Heart left ventricle (tissue), 16 donors: ENCODE data around the gene DAPK3. TPM values are rescaled to one million over a fixed set of nuclear protein-coding genes. Genes with fewer than 3 reads are reported as not detected.

Experiments
- ATAC-seq, 4 donors: fragments of 200-7000 bp; cut with Tn5 transposase; one replicate each; pipeline ENCODE4 v1.9.1; 2020 to 2022; ENCODE audit warnings: moderate library complexity in 4 of 4, mild to moderate bottlenecking in 3 of 4, moderate number of reproducible peaks in 1 of 4
- DNase-seq, 5 donors: peaks; one replicate each; pipeline ENCODE4 v3.0.0-alpha.2; 2020
- H3K27ac ChIP-seq, 12 donors: fragments of 200-600 bp; sonication (generic) in 4 of 12; one replicate each; pipeline versions ENCODE4 v1.5.0 to v1.8.0; 2016 to 2022; ENCODE audit warnings: mild to moderate bottlenecking in 2 of 12
- H3K27me3 ChIP-seq, 9 donors: fragments of 200-600 bp; sonication (generic) in 2 of 9; one replicate each; pipeline versions ENCODE4 v1.5.1 to v1.8.0; 2016 to 2022; ENCODE audit warnings: mild to moderate bottlenecking in 3 of 9
- H3K36me3 ChIP-seq, 9 donors: fragments of 200-600 bp; sonication (generic) in 2 of 9; one replicate each; pipeline versions ENCODE4 v1.5.0 to v1.8.0; 2018 to 2022; ENCODE audit warnings: mild to moderate bottlenecking in 2 of 9
- H3K4me1 ChIP-seq, 12 donors: fragments of 200-600 bp; sonication (generic) in 4 of 12; one replicate each; pipeline versions ENCODE4 v1.5.0 to v1.8.0; 2016 to 2022; ENCODE audit warnings: mild to moderate bottlenecking in 3 of 12
- H3K4me3 ChIP-seq, 12 donors: fragments of 200-600 bp; sonication (generic) in 4 of 12; one replicate each; pipeline versions ENCODE4 v1.5.0 to v1.8.0; 2017 to 2022; ENCODE audit warnings: mild to moderate bottlenecking in 9 of 12, moderate library complexity in 4 of 12
- H3K9me3 ChIP-seq, 12 donors: fragments of 200-600 bp; sonication (generic) in 4 of 12; one replicate each; pipeline versions ENCODE4 v1.5.0 to v1.8.0; 2016 to 2022; ENCODE audit warnings: mild to moderate bottlenecking in 1 of 12
- POLR2A ChIP-seq, 2 donors: fragments of 450-650 bp; IDR thresholded peaks; one replicate each; pipeline ENCODE4 v1.6.1; 2017; ENCODE audit warnings: antibody characterized with exemption in 2 of 2, mild to moderate bottlenecking in 2 of 2, moderate library complexity in 2 of 2
- WGBS, 4 donors: extraction: QIAGEN DNeasy Blood & Tissue Kit in 2 of 4; methylation state at CpG; one replicate each; pipeline versions ENCODE4 v1.1.5 to v1.1.7; 2013 to 2018; 5-methylcytosine and 5-hydroxymethylcytosine counted together
- intact Hi-C, 10 donors: fragments of 100-400 bp; cut with DNase I; formaldehyde crosslinking; loops; one replicate each; pipeline versions ENCODE4 v1.11.1 to v1.14.2; 2022
- polyA plus RNA-seq, 2 donors: library from polyadenylated mRNA; stranded (reverse); fragments of 200-250 nt; gene quantifications; one replicate each; pipeline ENCODE4 v1.2.3, GENCODE V29; 2013
- total RNA-seq, 9 donors: library from RNA; depleted of rRNA in 2 of 9; stranded (reverse); fragments of >200 nt in 2 of 9; fragmentation: NEBNext Ultra II Directional in 3 of 9; extraction: Animal tissue kit (Norgen Biotek cat#: 25700) in 3 of 9; gene quantifications; one replicate each; pipeline versions ENCODE4 v1.1.0 to v1.2.4, GENCODE V29; 2016 to 2023
- TF ChIP-seq, protein P1 (sequence below), 12 donors: fragments of 200-600 bp; sonication (generic) in 4 of 12; IDR thresholded peaks; one replicate each; pipeline versions ENCODE4 v1.5.0 to v1.8.0; 2018 to 2022; ENCODE audit warnings: antibody characterized with exemption in 12 of 12, mild to moderate bottlenecking in 5 of 12
- donor health status: ischemic (EF 13 %, LVEDD 7.1; RV severe dilation, severe dysfunction).
- donor health status: healthy with polysubstance abuse.
- donor health status: DM: no; HTN: yes; CAD: no.
- donor health status: DM: no; HTN: no; CAD: no.
- donor health status: ischemic (EF 25% LVEDD 6.9; RV normal size, moderate dysfunction).
- donor health status: ischemic (EF 25% LVEDD 5.7; RV mildly dilated, moderate dysfunction).
- donor health status: healthy.
- donor health status: DM: yes; HTN: yes; CAD: no.
- donor health status: ischemic (EF 35%, LVEDD 5.7; RV mildly dilated, moderate dysfunction).
- donor health status: nonischemic (EF 11% LVEDD 7.7; RV severe dilation, severe dysfunction).
- donor health status: DM: yes; HTN: yes; CAD: no.
- donor health status: PGD.
- donor health status: ischemic (EF 29% LVEDD 5.4; RV normal size, mild dysfunction).
- donor health status: nonischemic (EF 23%, LVEDD 6.1; RV moderate dilation, normal function).

DAPK3 gene
- total and polyA plus RNA-seq, 11 donors = 70.6 to 252 (median 124) TPM

DNA sequence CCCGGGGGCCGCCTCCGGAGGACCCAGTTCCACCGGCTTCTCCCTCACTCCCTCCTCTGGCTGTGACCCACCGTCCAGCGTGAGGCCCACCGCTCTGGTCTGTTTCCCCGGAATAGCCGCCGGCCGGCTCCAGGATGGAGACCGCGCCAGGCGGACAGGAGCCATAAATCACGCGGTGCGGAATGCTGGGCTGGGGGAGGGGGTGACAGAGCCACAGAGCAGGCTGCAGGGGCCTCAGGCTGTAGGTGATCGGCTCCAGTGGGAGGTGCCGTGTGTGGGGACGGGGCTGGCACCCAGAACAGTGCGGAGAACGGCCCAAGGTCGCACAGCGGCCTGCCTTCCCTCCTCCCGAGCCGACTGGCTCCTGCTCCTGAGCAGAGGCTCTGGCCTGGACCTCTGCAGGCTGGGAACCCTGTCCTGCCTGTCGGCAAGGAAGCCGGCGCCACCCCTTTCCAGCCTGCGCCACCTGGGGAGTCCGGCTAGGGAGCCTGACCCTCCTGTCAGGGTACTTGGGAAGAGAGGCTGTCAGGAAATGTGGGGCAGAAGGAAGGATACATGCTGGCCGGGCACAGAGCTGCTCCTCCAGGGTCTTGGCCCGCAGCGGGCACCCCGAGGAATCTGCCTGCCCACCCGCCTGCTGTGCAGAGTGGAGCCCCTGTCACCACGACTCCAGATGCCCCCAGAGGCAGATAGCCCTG lies 45.0 kb upstream of the DAPK3 start:
- Histone ChIP-seq H3K36me3 (peaks cover 0 to 55% (median 21%) of the 10 kb centered on the region in 9 donors), H3K9me3 (no peaks in the 10 kb centered on the region), H3K4me3 (peak overlapping the region in 10 of 12 donors; percentile 25 to 43 (median 32)), H3K4me1 (peaks cover 0 to 71% (median 27%) of the 10 kb centered on the region in 12 donors), H3K27ac (peak overlapping the region; percentile 51 to 87 (median 80)), H3K27me3 (no peaks in the 10 kb centered on the region)
- ATAC-seq (peak; percentile 6 to 28 (median 10)), DNase-seq (no peak)
- WGBS, 4 donors = 57 to 75% (median 70%) methylated on average over 33 to 37 of the region's 37 CpGs
- TF ChIP-seq, protein P1, sequence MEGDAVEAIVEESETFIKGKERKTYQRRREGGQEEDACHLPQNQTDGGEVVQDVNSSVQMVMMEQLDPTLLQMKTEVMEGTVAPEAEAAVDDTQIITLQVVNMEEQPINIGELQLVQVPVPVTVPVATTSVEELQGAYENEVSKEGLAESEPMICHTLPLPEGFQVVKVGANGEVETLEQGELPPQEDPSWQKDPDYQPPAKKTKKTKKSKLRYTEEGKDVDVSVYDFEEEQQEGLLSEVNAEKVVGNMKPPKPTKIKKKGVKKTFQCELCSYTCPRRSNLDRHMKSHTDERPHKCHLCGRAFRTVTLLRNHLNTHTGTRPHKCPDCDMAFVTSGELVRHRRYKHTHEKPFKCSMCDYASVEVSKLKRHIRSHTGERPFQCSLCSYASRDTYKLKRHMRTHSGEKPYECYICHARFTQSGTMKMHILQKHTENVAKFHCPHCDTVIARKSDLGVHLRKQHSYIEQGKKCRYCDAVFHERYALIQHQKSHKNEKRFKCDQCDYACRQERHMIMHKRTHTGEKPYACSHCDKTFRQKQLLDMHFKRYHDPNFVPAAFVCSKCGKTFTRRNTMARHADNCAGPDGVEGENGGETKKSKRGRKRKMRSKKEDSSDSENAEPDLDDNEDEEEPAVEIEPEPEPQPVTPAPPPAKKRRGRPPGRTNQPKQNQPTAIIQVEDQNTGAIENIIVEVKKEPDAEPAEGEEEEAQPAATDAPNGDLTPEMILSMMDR (IDR thresholded peaks at IDR 0.05) = no peak
- TF ChIP-seq POLR2A (IDR thresholded peaks at IDR 0.05) = no peak
- intact Hi-C loops = loop anchor here in 6 of 10 donors (5.0 to 10.0 kb wide), 5 partner anchors 36 to 109 kb away; partner anchors contain the start of gene MAP2K2 (in 1 of the 6)

DNA sequence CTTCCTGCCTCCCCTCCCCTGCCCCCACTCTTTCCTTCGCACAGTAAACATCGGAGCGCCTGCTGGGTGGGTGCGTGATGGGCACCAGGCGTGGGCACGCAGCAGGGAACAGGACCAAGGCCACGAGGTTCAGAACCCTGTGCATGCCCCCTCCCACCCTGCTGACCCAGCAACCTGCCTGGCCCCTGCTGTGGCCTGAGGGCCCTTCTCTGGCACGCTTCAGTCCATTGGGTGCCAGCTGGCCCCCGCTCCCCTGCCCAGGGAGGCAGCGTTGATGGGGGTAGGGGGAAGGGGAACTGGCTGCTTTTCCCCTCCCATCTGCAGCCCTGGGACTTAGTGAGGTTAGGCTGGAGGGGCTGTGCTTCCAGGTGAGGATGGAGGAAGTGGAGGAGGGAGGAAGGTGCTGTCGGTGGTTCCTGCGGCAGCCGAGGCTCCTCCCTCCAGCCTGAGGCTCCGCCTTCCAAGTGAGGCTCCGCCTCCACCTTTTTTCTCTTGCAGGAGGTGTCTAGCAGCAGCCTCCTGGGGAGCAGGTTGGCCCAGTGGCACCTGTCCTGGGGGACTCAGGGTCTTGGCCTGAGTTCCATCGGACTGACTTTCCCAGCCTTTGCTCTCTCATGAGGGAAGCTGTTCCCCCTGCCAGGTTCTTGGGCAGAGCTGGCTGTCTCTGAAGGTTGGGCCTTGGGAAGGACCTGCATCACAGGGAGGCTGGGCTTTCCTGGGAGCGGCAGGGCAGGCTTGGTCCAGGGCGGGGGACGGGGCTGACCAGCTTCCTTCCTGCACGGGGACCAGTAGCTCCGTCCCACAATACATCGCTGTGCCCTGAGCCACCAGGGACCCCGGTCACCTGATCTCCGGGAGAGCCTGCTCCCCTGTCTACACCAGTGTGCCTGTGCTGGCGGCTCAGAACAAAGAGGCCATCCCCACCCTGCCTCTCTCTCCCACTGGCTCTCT lies 43.9 kb upstream of the DAPK3 start:
- H3K4me3 ChIP-seq = peak overlapping the region in 9 of 12 donors; percentile 25 to 43 (median 33)
- peaks cover 3 to 79% (median 38%) of the 10 kb centered on the region in 12 donors for H3K4me1 ChIP-seq
- intact Hi-C loops = loop anchor here in 6 of 10 donors (5.0 to 10.0 kb wide), 5 partner anchors 37 to 110 kb away; partner anchors contain the start of gene MAP2K2 (in 1 of the 6)
- no peaks in the 10 kb centered on the region for H3K9me3 ChIP-seq
- DNase-seq (peak; percentile 69 to 84 (median 74)), ATAC-seq (peak; percentile 44 to 89 (median 60))
- 65 to 66% (median 65%) methylated on average over 18 to 25 of the region's 25 CpGs for WGBS, 4 donors
- H3K36me3 ChIP-seq = peaks cover 0 to 62% (median 21%) of the 10 kb centered on the region in 9 donors
- H3K27ac ChIP-seq = peak overlapping the region; percentile 51 to 87 (median 80)
- TF ChIP-seq, protein P1 (IDR thresholded peaks at IDR 0.05) = no peak
- TF ChIP-seq POLR2A (IDR thresholded peaks at IDR 0.05) = peak in 1 of 2 donors; percentile 54
- H3K27me3 ChIP-seq = no peaks in the 10 kb centered on the region

DNA sequence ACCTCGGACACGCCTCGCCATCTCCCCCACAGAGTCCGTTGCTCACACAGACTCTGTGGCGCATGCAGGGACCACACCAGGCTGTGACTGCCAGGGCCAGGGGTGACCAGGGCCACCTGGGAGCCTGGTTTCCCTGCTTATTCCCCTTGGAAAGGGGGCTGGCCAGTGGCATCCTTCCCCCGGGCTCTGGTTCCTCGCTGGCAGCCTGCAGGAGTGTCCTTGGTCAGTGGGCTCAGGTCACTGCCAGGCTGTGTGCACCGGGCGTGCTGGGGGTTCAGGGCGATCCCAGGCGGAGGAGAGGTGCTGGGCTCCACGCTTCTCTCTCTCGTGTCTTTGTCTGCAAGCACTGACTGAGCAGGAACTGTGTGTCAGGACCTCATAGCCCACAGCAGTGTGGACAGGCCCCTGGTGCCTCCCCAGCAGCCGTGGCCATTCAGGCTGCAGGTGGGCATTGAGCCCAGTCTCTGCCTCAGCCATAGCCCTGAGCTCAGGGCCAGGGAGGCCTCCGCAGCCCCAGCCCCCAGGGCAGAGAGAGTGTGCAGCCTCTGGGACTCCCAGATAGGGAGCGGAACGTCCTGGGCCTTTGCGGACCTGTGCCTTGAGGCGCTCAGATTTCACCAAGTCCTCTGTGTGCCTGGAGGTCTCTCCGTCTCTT lies 43.1 kb upstream of the DAPK3 start:
- TF ChIP-seq, protein P1 (IDR thresholded peaks at IDR 0.05) = no peak
- TF ChIP-seq POLR2A (IDR thresholded peaks at IDR 0.05) = no peak
- 80 to 90% (median 88%) methylated on average over 11 to 20 of the region's 20 CpGs for WGBS, 4 donors
- peaks cover 0 to 62% (median 21%) of the 10 kb centered on the region in 9 donors for H3K36me3 ChIP-seq
- peaks cover 3 to 79% (median 46%) of the 10 kb centered on the region in 12 donors for H3K4me1 ChIP-seq
- no peak for DNase-seq
- H3K9me3 ChIP-seq = no peaks in the 10 kb centered on the region
- no peaks in the 10 kb centered on the region for H3K27me3 ChIP-seq
- peak overlapping the region in 9 of 12 donors; percentile 56 to 85 (median 80) for H3K27ac ChIP-seq
- ATAC-seq = peak in 3 of 4 donors; percentile 14 to 40 (median 18)
- no peak overlapping the region for H3K4me3 ChIP-seq
- intact Hi-C loops = loop anchor here in 2 of 10 donors (10.0 kb wide), 2 partner anchors 101 to 111 kb away; partner anchors contain the start of gene MAP2K2 (in 1 of the 2)
